T-helper 1 cell treated with Interleukin-12 subunit alpha and Interleukin-12 subunit beta and Interleukin-4 antibody, amounts not matched to agents 30 μg/mL and 1 μg/mL, for 36 hours (primary cell): ENCODE measurements around the gene ZNF638.

Source experiments
- H3K27ac Mint-ChIP-seq: one replicate; pipeline ENCODE4 v1.8.0; 2021; ENCODE audit warnings: mild to moderate bottlenecking, mixed read lengths
- H3K27me3 Mint-ChIP-seq: one replicate; pipeline ENCODE4 v1.8.0; 2021; ENCODE audit warnings: low read depth, mixed read lengths
- H3K36me3 Mint-ChIP-seq: one replicate; pipeline ENCODE4 v1.8.0; 2021; ENCODE audit warnings: low read depth, mixed read lengths
- H3K4me1 Mint-ChIP-seq: one replicate; pipeline ENCODE4 v1.8.0; 2021; ENCODE audit warnings: low read depth, mixed read lengths
- H3K4me3 Mint-ChIP-seq: one replicate; pipeline ENCODE4 v1.8.0; 2021; ENCODE audit warnings: mild to moderate bottlenecking, moderate library complexity, mixed read lengths
- H3K9me3 Mint-ChIP-seq: one replicate; pipeline ENCODE4 v1.8.0; 2021; ENCODE audit warnings: mixed read lengths

The ZNF638 gene

GRCh38 chr2:71460595-71461303, 129.2 kb downstream of the ZNF638 start:
- no peaks in the 10 kb centered on the region for H3K36me3 Mint-ChIP-seq
- peaks cover 12% of the 10 kb centered on the region for H3K27me3 Mint-ChIP-seq
- no peak overlapping the region for H3K4me3 Mint-ChIP-seq
- H3K27ac Mint-ChIP-seq = no peak overlapping the region
- H3K4me1 Mint-ChIP-seq = peaks cover under 1% of the 10 kb centered on the region
- H3K9me3 Mint-ChIP-seq = no peaks in the 10 kb centered on the region

GRCh38 chr2:71461304-71461671, 129.7 kb downstream of the ZNF638 start:
- H3K36me3 Mint-ChIP-seq = no peaks in the 10 kb centered on the region
- no peak overlapping the region for H3K27ac Mint-ChIP-seq
- H3K4me1 Mint-ChIP-seq = no peaks in the 10 kb centered on the region
- H3K4me3 Mint-ChIP-seq = no peak overlapping the region
- H3K27me3 Mint-ChIP-seq = peaks cover 7% of the 10 kb centered on the region
- H3K9me3 Mint-ChIP-seq = no peaks in the 10 kb centered on the region

GRCh38 chr2:71462056-71462605, 130.5 kb downstream of the ZNF638 start:
- H3K27me3 Mint-ChIP-seq = peaks cover 11% of the 10 kb centered on the region
- H3K4me3 Mint-ChIP-seq = no peak overlapping the region
- H3K27ac Mint-ChIP-seq = no peak overlapping the region
- H3K4me1 Mint-ChIP-seq = peaks cover 2% of the 10 kb centered on the region
- H3K9me3 Mint-ChIP-seq = no peaks in the 10 kb centered on the region
- no peaks in the 10 kb centered on the region for H3K36me3 Mint-ChIP-seq

- H3K27ac Mint-ChIP-seq = no peak overlapping the region
- H3K36me3 Mint-ChIP-seq = no peaks in the 10 kb centered on the region
- H3K9me3 Mint-ChIP-seq = no peaks in the 10 kb centered on the region
- peaks cover 4% of the 10 kb centered on the region for H3K4me1 Mint-ChIP-seq
- no peak overlapping the region for H3K4me3 Mint-ChIP-seq
- H3K27me3 Mint-ChIP-seq = peaks cover 17% of the 10 kb centered on the region
Measured at GRCh38 chr2:71462641-71463341, 131.2 kb downstream of the ZNF638 start.

- Mint-ChIP-seq H3K9me3 (no peaks in the 10 kb centered on the region), H3K4me1 (peaks cover 4% of the 10 kb centered on the region), H3K4me3 (no peak overlapping the region), H3K36me3 (no peaks in the 10 kb centered on the region), H3K27me3 (peaks cover 21% of the 10 kb centered on the region), H3K27ac (no peak overlapping the region)
Measured at GRCh38 chr2:71463342-71463654, 131.7 kb downstream of the ZNF638 start.

DNA sequence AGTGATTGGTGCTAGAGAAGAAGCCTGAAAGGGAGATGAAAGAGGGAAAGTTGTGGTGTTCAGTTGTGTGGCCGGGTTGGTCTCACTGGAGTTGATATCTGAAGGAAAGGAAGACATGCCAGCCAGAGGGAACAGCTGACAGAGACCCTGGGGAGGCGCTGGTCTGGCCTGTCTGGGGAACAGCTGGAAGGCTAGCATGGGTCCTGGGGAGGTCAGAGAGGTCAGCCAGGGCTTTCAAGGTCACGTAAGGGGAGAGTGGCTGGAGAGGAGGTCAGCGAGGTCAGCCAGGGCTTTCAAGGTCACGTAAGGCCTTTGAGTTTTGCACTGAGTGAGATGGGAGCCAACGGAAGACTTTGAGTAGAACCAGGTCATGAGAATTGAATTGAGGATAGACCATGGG, 132.8 kb downstream of the ZNF638 start:
- H3K4me3 Mint-ChIP-seq = no peak overlapping the region
- no peaks in the 10 kb centered on the region for H3K9me3 Mint-ChIP-seq
- H3K27ac Mint-ChIP-seq = no peak overlapping the region
- H3K27me3 Mint-ChIP-seq = peaks cover 28% of the 10 kb centered on the region
- no peaks in the 10 kb centered on the region for H3K36me3 Mint-ChIP-seq
- peaks cover 4% of the 10 kb centered on the region for H3K4me1 Mint-ChIP-seq

DNA sequence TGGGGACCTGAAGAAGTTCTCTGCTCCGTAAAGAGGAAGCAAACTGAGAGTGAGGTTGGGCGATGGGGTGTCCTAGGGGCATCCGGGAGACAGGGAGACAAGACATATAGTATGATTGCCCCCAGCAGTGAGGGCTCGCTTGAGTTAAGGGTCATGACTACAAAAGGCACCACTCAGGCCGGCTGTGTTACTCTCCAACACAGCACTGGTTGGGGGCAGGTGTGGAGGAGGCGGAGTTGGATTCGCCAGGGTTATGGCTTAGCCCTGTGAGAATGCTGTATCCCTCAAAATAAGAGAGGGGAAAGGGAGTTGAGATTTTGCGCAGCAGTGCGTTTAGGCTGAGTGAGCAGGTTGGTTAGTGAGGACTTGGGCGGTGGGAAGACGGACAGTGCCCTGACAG, 133.8 kb downstream of the ZNF638 start:
- H3K36me3 Mint-ChIP-seq = no peaks in the 10 kb centered on the region
- no peak overlapping the region for H3K27ac Mint-ChIP-seq
- peaks cover 34% of the 10 kb centered on the region for H3K27me3 Mint-ChIP-seq
- no peak overlapping the region for H3K4me3 Mint-ChIP-seq
- no peaks in the 10 kb centered on the region for H3K9me3 Mint-ChIP-seq
- peaks cover 4% of the 10 kb centered on the region for H3K4me1 Mint-ChIP-seq

DNA sequence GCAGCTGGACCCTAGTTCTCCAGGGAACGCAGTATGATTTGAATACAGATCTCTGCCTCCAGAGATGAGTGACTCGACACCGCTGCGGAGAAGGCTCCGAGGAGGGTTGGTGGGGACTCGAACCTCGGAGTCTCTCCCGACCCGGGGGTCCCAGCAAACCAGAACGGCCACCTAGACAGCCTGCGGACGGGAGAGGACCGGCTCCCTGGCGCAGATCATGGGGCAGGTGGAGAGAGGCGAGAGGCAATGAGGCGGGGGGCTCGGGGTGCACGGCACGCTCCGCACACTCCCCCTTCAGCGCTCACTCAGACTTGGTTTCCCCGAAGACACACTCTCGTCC, 134.3 kb downstream of the ZNF638 start:
- H3K4me3 Mint-ChIP-seq = no peak overlapping the region
- H3K9me3 Mint-ChIP-seq = no peaks in the 10 kb centered on the region
- no peaks in the 10 kb centered on the region for H3K36me3 Mint-ChIP-seq
- H3K27me3 Mint-ChIP-seq = peaks cover 38% of the 10 kb centered on the region
- H3K27ac Mint-ChIP-seq = no peak overlapping the region
- H3K4me1 Mint-ChIP-seq = peaks cover 4% of the 10 kb centered on the region

- Mint-ChIP-seq H3K27me3 (peaks cover 38% of the 10 kb centered on the region), H3K27ac (no peak overlapping the region), H3K4me1 (peaks cover 4% of the 10 kb centered on the region), H3K9me3 (no peaks in the 10 kb centered on the region), H3K4me3 (peak overlapping the region; percentile 79), H3K36me3 (no peaks in the 10 kb centered on the region)
Measured at GRCh38 chr2:71466301-71467179, 135.0 kb downstream of the ZNF638 start.

DNA sequence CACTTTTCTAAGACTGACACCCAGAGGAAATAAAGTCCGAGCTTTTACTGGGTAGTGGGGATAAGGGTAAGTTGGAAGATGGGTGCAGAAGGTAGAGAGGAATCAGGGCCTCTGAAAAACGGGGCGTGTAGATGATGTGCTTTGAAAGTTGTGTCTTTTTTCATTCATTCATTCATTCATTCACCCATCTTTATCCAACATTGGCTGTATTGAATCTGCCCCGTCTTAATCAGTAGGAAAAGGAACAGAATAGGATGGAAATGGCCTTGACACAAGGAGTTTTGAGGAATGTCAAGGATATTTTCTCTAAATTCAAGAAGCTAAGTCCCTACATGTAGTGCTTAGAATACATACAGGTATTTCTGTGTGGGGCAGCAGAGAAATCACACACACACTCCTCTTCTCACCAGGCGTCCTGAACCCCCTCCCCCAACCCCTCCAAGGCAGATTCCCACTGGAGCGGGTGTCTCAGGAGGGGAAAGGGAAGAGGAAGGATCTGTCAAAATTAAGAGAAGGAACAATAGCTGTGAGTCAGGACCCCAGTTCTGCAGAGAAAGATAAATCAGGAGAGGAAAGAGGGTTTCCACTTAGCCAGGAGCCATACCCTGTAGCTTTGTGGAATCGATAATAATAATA, 135.7 kb downstream of the ZNF638 start:
- Mint-ChIP-seq H3K9me3 (no peaks in the 10 kb centered on the region), H3K36me3 (no peaks in the 10 kb centered on the region), H3K27ac (no peak overlapping the region), H3K27me3 (peaks cover 38% of the 10 kb centered on the region), H3K4me3 (peak overlapping the region; percentile 79), H3K4me1 (peaks cover 4% of the 10 kb centered on the region)

GRCh38 chr2:71468279-71469015, 136.9 kb downstream of the ZNF638 start:
- Mint-ChIP-seq H3K4me1 (peaks cover 4% of the 10 kb centered on the region), H3K27me3 (peaks cover 43% of the 10 kb centered on the region), H3K27ac (no peak overlapping the region), H3K4me3 (no peak overlapping the region), H3K36me3 (no peaks in the 10 kb centered on the region), H3K9me3 (no peaks in the 10 kb centered on the region)

- Mint-ChIP-seq H3K27me3 (peaks cover 43% of the 10 kb centered on the region), H3K9me3 (no peaks in the 10 kb centered on the region), H3K4me1 (peaks cover 4% of the 10 kb centered on the region), H3K27ac (no peak overlapping the region), H3K4me3 (no peak overlapping the region), H3K36me3 (no peaks in the 10 kb centered on the region)
Measured at GRCh38 chr2:71469403-71470398, 138.1 kb downstream of the ZNF638 start.

- Mint-ChIP-seq H3K4me3 (no peak overlapping the region), H3K27me3 (peaks cover 46% of the 10 kb centered on the region), H3K27ac (no peak overlapping the region), H3K9me3 (no peaks in the 10 kb centered on the region), H3K4me1 (peaks cover 4% of the 10 kb centered on the region), H3K36me3 (no peaks in the 10 kb centered on the region)
Measured at GRCh38 chr2:71471276-71471675, 139.7 kb downstream of the ZNF638 start.
